ENCODE measurements around the gene TP53I11.

TP53I11 gene

GRCh38 chr11:44911029-44911814 lies 39.5 kb downstream of the TP53I11 start:
- DNase-seq = peak; percentile 68

GRCh38 chr11:44910591-44910990 lies 40.1 kb downstream of the TP53I11 start:
- no peak for DNase-seq

- DNase-seq = no peak
Measured at GRCh38 chr11:44909557-44909956, 41.1 kb downstream of the TP53I11 start.

- DNase-seq = no peak
Measured at GRCh38 chr11:44906649-44907048, 44.0 kb downstream of the TP53I11 start.

- no peak for DNase-seq
Measured at GRCh38 chr11:44905131-44905866, 45.4 kb downstream of the TP53I11 start.

GRCh38 chr11:44904261-44905020 lies 46.2 kb downstream of the TP53I11 start:
- DNase-seq = no peak

GRCh38 chr11:44903518-44903917 lies 47.2 kb downstream of the TP53I11 start:
- no peak for DNase-seq

- DNase-seq = no peak
Measured at GRCh38 chr11:44903035-44903434, 47.6 kb downstream of the TP53I11 start.

- no peak for DNase-seq
Measured at GRCh38 chr11:44901786-44902185, 48.9 kb downstream of the TP53I11 start.

- DNase-seq = no peak
Measured at GRCh38 chr11:44901120-44901633, 49.5 kb downstream of the TP53I11 start.

- no peak for DNase-seq
Measured at GRCh38 chr11:44899959-44900358, 50.7 kb downstream of the TP53I11 start.

GRCh38 chr11:44893846-44894617 lies 56.7 kb downstream of the TP53I11 start:
- DNase-seq = no peak

- DNase-seq = no peak
Measured at GRCh38 chr11:44893308-44893822, 57.3 kb downstream of the TP53I11 start.

GRCh38 chr11:44892843-44893242 lies 57.8 kb downstream of the TP53I11 start:
- DNase-seq = no peak

GRCh38 chr11:44889266-44889665 lies 61.4 kb downstream of the TP53I11 start:
- DNase-seq = no peak

GRCh38 chr11:44887636-44888035 lies 63.0 kb downstream of the TP53I11 start:
- no peak for DNase-seq

- no peak for DNase-seq
Measured at GRCh38 chr11:44886790-44887140, 63.9 kb downstream of the TP53I11 start.

GRCh38 chr11:44885919-44886789 lies 64.5 kb downstream of the TP53I11 start:
- DNase-seq = no peak

GRCh38 chr11:44885065-44885810 lies 65.4 kb downstream of the TP53I11 start:
- DNase-seq = no peak

- DNase-seq = no peak
Measured at GRCh38 chr11:44884056-44884455, 66.6 kb downstream of the TP53I11 start.

All from effector CD8-positive, alpha-beta T cell (primary cell).